Nephron (organoid): ENCODE data around the gene SNX4.

ENCODE experiments used
- H3K27ac Mint-ChIP-seq, 3 experiments: 2 replicates each; pipeline ENCODE4 v1.8.0; 2020; ENCODE audit warnings: mixed read lengths in 3 of 3, mild to moderate bottlenecking in 2 of 3, moderate library complexity in 1 of 3
- H3K27me3 Mint-ChIP-seq: 2 replicates; pipeline ENCODE4 v1.8.0; 2021; ENCODE audit warnings: low read depth, mild to moderate bottlenecking, moderate library complexity, mixed read lengths
- H3K36me3 Mint-ChIP-seq: 2 replicates; pipeline ENCODE4 v1.8.0; 2020; ENCODE audit warnings: low read depth, mixed read lengths
- H3K4me1 Mint-ChIP-seq: 2 replicates; pipeline ENCODE4 v1.8.0; 2020; ENCODE audit warnings: mixed read lengths
- H3K4me3 Mint-ChIP-seq, 3 experiments: 2 replicates each; pipeline ENCODE4 v1.8.0; 2020; ENCODE audit warnings: mild to moderate bottlenecking in 3 of 3, mixed read lengths in 3 of 3, moderate library complexity in 2 of 3
- H3K9me3 Mint-ChIP-seq: 2 replicates; pipeline ENCODE4 v1.8.0; 2020; ENCODE audit warnings: mixed read lengths
- CTCF ChIP-seq, 3 experiments: fragments of 200-600 bp; sonication (generic); IDR thresholded peaks; one replicate each; pipeline ENCODE4 v1.5.0; 2021; ENCODE audit warnings: antibody characterized with exemption in 3 of 3; ENCODE audit not compliant: unreplicated experiment in 3 of 3

SNX4 gene

GRCh38 chr3:125460233-125460632, 59.8 kb downstream of the SNX4 start:
- Mint-ChIP-seq H3K27me3 (no peaks in the 10 kb centered on the region), H3K27ac (no peak overlapping the region), H3K36me3 (peaks cover 62% of the 10 kb centered on the region), H3K9me3 (no peaks in the 10 kb centered on the region), H3K4me3 (no peak overlapping the region), H3K4me1 (no peaks in the 10 kb centered on the region)
- no peak for TF ChIP-seq CTCF (IDR thresholded peaks at IDR 0.05; ENCODE audit: unreplicated experiment in 3 of 3)

GRCh38 chr3:125443923-125444322, 76.1 kb downstream of the SNX4 start:
- Mint-ChIP-seq H3K27me3 (no peaks in the 10 kb centered on the region), H3K9me3 (peaks cover 13% of the 10 kb centered on the region), H3K4me3 (no peak overlapping the region), H3K27ac (no peak overlapping the region), H3K36me3 (peaks cover 41% of the 10 kb centered on the region), H3K4me1 (no peaks in the 10 kb centered on the region)
- no peak for TF ChIP-seq CTCF (IDR thresholded peaks at IDR 0.05; ENCODE audit: unreplicated experiment in 3 of 3)

- H3K27ac Mint-ChIP-seq = no peak overlapping the region
- peaks cover 38% of the 10 kb centered on the region for H3K36me3 Mint-ChIP-seq
- peaks cover 13% of the 10 kb centered on the region for H3K9me3 Mint-ChIP-seq
- no peak for TF ChIP-seq CTCF (IDR thresholded peaks at IDR 0.05; ENCODE audit: unreplicated experiment in 3 of 3)
- H3K4me3 Mint-ChIP-seq = no peak overlapping the region
- no peaks in the 10 kb centered on the region for H3K4me1 Mint-ChIP-seq
- no peaks in the 10 kb centered on the region for H3K27me3 Mint-ChIP-seq
These were observed 77.5 kb downstream of the SNX4 start for GRCh38 chr3:125442506-125442905.

- H3K36me3 Mint-ChIP-seq = peaks cover 25% of the 10 kb centered on the region
- no peaks in the 10 kb centered on the region for H3K4me1 Mint-ChIP-seq
- H3K9me3 Mint-ChIP-seq = peaks cover 9% of the 10 kb centered on the region
- no peak overlapping the region for H3K4me3 Mint-ChIP-seq
- H3K27me3 Mint-ChIP-seq = no peaks in the 10 kb centered on the region
- no peak overlapping the region for H3K27ac Mint-ChIP-seq
- no peak for TF ChIP-seq CTCF (IDR thresholded peaks at IDR 0.05; ENCODE audit: unreplicated experiment in 3 of 3)
These were observed 79.0 kb downstream of the SNX4 start for GRCh38 chr3:125440970-125441369.

GRCh38 chr3:125440559-125440955, 79.4 kb downstream of the SNX4 start:
- no peak for TF ChIP-seq CTCF (IDR thresholded peaks at IDR 0.05; ENCODE audit: unreplicated experiment in 3 of 3)
- Mint-ChIP-seq H3K36me3 (peaks cover 22% of the 10 kb centered on the region), H3K27ac (no peak overlapping the region), H3K9me3 (peaks cover 9% of the 10 kb centered on the region), H3K27me3 (no peaks in the 10 kb centered on the region), H3K4me1 (no peaks in the 10 kb centered on the region), H3K4me3 (no peak overlapping the region)

- Mint-ChIP-seq H3K4me1 (no peaks in the 10 kb centered on the region), H3K27me3 (no peaks in the 10 kb centered on the region), H3K27ac (peak overlapping the region; percentile 53 to 66 (median 65)), H3K36me3 (peaks cover 10% of the 10 kb centered on the region), H3K4me3 (no peak overlapping the region), H3K9me3 (peaks cover 7% of the 10 kb centered on the region)
- peak; percentile 97 to 98 (median 97) for TF ChIP-seq CTCF (IDR thresholded peaks at IDR 0.05; ENCODE audit: unreplicated experiment in 3 of 3)
These were observed 82.2 kb downstream of the SNX4 start for GRCh38 chr3:125437631-125438435.
